Activated CD8-positive, alpha-beta memory T cell treated with anti-CD3 and anti-CD28 coated beads, Interleukin-2, amount 50 U/mL, for 48 hours (primary cell): ENCODE data around the gene ZNF581.

Experiments
- DNase-seq: peaks from one replicate; pipeline ENCODE4 v3.0.0-alpha.2; 2020

The ZNF581 gene

GRCh38 chr19:55611983-55612645, 31.3 kb upstream of the ZNF581 start:
- no peak for DNase-seq

GRCh38 chr19:55613396-55613795, 30.1 kb upstream of the ZNF581 start:
- DNase-seq: no peak

GRCh38 chr19:55613930-55614710, 29.3 kb upstream of the ZNF581 start:
- no peak for DNase-seq

- DNase-seq: no peak
Measured at GRCh38 chr19:55614711-55615542, 28.5 kb upstream of the ZNF581 start.

- DNase-seq: no peak
Measured at GRCh38 chr19:55615543-55616394, 27.7 kb upstream of the ZNF581 start.

GRCh38 chr19:55616395-55616875, 27.0 kb upstream of the ZNF581 start:
- no peak for DNase-seq

- DNase-seq: no peak
Measured at GRCh38 chr19:55617426-55617825, 26.0 kb upstream of the ZNF581 start.

GRCh38 chr19:55618426-55618825, 25.0 kb upstream of the ZNF581 start:
- DNase-seq: no peak

- DNase-seq: no peak
Measured at GRCh38 chr19:55619286-55619685, 24.2 kb upstream of the ZNF581 start.

GRCh38 chr19:55620410-55621204, 22.8 kb upstream of the ZNF581 start:
- peak; percentile 62 for DNase-seq

- DNase-seq: no peak
Measured at GRCh38 chr19:55621205-55621672, 22.2 kb upstream of the ZNF581 start.

- DNase-seq: no peak
Measured at GRCh38 chr19:55621673-55622231, 21.7 kb upstream of the ZNF581 start.

- no peak for DNase-seq
Measured at GRCh38 chr19:55622242-55622969, 21.0 kb upstream of the ZNF581 start.

- no peak for DNase-seq
Measured at GRCh38 chr19:55623130-55623529, 20.3 kb upstream of the ZNF581 start.

- DNase-seq: no peak
Measured at GRCh38 chr19:55623561-55623960, 19.9 kb upstream of the ZNF581 start.

GRCh38 chr19:55624109-55625003, 19.1 kb upstream of the ZNF581 start, which contains the start of gene ZNF784:
Gene ZNF784 (minus strand): TSS chr19:55624566. CDS start chr19:55624561, 5 bp downstream.
- DNase-seq: peak; percentile 98

- no peak for DNase-seq
Measured at GRCh38 chr19:55625004-55625326, 18.5 kb upstream of the ZNF581 start.

- peak; percentile 62 for DNase-seq
Measured at GRCh38 chr19:55626350-55626749, 17.1 kb upstream of the ZNF581 start.

GRCh38 chr19:55632463-55632834, 11.0 kb upstream of the ZNF581 start:
- DNase-seq: peak; percentile 90
